ENCODE measurements around the gene JMJD7.
"Not testable (repeated sequence)": the region's sequence is repeated elsewhere in the genome, so short reads cannot be mapped to it uniquely, and the experiment has no call there.

Gene JMJD7

DNA sequence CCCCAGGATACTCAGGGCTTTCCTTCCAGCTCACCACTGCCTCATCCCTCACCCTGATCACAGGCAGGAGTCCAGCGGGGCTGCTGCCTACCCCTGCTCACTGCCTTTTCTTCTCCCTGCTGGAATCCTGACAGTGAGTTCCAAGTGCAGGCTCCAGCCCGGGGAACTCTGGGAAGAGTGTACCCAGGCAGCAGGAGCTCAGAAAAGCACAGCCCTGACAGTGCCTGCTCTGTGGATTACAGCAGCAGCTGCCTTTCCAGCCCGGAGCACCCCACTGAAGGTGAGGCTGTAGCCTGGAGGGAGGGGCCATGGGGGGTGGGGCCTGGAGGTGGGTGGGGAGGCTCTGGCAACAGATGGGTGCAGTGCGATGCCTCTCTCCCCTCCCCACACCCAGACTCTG is 6.1 kb upstream of the JMJD7 start:
- in situ Hi-C loops (cut with MboI; ENCODE audit: low sequenced_read_pairs) = no loop called here

DNA sequence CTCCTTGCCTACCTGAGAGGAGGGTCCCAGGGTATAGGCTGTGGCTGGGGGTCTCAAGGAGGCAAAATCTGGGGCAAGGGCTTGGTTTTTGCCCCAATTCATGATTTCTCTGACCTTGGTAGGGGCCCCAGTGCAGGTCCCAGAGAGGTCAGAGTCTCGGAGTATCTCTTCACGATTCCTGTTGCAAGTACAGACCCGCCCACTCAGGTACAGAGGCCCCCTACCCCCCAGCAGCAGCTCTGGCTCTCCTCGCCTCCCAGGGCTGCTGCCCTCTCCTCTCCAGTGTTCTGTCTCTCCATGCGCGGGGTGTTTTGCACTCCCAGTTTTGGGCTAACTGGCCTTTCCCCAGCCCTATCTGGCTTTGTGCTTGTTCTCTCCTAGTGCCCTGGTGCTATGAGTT is 5.4 kb upstream of the JMJD7 start:
- in situ Hi-C loops (cut with MboI; ENCODE audit: low sequenced_read_pairs) = no loop called here

DNA sequence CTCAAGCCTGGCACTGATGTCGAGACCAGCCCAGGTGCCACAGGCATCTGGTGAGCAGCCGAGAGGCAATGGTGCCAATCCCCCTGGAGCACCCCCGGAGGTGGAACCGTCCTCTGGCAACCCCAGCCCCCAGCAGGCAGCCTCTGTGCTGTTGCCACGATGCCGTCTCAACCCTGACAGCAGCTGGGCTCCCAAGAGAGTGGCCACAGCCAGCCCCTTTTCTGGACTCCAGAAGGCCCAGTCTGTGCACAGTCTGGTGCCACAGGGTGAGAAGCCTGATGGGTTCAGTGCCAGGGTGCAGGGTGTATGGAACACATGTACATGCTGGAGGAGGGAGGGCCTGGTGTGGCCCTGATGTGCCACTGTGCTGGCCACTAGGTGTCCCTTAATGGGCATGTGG is 4.9 kb upstream of the JMJD7 start:
- in situ Hi-C loops (cut with MboI; ENCODE audit: low sequenced_read_pairs) = no loop called here

DNA sequence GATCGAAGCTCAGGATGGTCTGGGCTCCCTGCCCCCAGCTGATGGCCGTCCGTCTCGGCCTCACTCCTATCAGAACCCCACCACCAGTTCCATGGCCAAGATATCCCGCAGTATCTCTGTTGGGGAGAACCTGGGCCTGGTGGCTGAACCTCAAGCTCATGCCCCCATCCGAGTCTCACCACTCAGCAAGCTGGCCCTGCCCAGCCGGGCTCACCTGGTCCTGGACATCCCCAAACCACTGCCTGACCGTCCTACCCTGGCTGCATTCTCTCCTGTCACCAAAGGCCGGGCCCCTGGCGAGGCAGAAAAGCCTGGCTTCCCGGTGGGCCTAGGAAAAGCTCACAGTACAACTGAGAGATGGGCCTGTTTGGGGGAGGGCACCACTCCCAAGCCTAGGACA is 4.4 kb upstream of the JMJD7 start:
- in situ Hi-C loops (cut with MboI; ENCODE audit: low sequenced_read_pairs) = no loop called here

DNA sequence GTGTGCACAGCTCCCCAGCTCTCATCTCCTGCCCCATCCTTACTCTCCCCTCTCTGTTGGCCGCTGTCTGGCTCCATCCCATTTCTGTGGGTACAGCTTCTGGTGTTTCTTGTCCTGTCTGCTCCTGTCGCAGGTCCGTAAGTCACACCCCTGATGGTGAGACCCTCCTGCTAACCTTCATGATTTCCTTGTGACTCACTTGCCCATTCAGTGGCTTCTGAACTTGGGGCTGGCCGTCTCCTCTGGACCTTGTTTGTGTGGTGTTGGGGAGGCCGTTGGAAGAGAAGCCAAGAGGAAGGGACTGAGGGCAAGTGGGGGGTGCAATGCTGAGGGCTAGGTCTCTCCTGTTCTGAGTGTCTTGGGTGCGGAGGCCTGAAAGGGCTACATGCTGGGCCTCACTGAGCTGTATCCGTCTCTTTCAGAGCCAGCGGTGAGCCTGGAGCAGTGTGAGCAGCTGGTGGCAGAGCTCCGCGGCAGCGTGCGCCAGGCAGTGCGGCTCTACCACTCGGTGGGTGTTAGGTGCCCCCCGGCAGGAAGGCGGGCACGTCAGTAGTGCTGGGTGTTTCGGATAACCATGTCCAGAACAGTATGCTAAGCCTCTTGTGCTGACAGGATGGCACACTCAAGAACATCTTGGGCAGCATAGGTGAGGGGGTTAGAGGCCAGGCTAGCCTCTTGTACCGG is 3.7 kb upstream of the JMJD7 start:
- in situ Hi-C loops (cut with MboI; ENCODE audit: low sequenced_read_pairs) = no loop called here

DNA sequence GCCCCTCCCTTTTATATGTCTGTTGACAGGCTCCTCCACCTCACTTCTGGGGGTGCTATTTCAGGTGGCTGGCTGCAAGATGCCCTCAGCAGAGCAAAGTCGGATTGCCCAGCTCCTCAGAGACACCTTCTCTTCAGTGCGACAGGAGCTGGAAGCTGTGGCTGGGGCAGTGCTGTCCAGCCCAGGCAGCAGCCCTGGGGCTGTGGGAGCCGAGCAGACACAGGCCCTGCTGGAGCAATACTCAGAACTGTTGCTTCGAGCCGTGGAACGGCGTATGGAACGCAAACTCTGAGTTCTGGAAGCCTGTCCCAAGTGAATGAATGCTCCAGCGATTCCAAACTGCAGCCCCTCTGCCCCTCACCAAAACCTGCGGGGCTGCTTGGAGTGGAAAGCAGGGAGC is 2.7 kb upstream of the JMJD7 start:
- in situ Hi-C loops (cut with MboI; ENCODE audit: low sequenced_read_pairs) = no loop called here

DNA sequence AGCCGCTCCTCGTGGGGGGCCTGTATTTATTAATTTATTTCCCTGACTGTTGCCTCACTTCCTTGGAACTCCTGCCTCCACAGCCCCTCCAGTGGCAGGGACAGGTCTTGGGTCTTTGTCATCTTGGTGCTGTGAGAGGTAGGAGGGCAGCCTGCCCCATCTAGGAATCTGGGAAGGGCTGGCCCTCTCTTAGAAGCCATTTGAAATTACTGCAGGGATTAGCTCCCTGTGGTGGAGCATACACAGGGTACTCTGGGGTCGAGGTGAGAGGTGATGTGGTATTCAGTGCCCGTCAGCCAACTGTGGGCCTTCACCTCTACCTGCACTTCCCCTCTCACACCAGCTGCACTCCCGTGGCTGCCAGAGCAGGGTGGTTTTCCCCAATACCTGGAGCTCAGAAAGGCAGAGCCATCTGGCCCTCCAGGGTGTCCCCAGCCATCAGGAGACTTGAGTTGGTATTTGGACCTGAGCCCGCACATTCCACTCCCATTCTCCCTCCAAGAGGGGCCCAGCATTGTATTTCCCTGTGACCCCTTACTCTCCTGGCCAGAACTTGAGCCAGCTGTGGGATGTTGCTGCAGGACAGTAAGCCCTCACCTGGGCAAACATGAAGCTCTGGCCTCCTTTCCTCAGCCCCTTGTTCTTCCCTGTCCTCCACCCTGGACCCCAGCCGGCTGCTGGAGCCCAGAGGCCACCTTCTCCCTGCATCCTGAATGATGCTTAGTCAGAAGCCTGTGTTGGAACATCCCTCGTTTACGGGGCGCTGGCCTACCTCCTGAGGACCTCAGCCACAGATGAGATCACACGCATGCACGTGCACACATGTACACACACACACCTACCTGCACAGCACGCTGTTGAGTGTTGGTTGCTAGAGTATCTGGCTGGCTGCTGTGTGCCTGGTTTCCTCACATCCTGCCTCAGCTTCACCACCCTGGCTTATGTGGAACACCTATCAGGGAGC is 2.0 kb upstream of the JMJD7 start:
- in situ Hi-C loops (cut with MboI; ENCODE audit: low sequenced_read_pairs) = no loop called here

DNA sequence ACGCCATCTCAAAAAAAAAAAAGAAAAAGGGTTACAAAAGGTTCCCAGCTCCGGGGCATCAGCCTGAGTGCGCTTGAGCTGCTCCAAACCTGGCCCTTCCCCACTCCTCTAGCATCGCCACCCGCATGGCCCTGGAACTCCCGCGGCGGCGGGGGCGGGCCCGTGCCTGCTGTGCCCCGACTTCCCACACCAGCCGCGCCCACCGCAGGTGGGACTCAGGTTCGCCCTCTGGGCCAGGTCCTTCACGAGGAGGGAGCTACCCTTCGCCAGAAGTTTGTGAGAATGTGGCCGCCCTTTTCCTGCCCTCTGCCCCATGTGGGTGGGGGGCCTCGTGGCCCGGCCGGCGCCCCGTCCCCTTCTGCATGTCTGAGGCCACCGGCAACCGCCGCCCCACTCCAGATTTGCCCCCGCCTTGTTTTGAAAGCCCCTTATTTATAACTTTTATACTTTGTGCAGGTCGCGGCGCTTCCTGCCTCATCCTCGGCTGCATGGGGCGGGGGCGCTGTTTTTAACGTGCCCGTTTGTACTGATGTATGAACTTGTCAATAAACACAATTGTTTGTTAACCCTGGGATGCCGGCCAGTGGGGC is 507 bp upstream of the JMJD7 start:
- in situ Hi-C loops (cut with MboI; ENCODE audit: low sequenced_read_pairs) = no loop called here

DNA sequence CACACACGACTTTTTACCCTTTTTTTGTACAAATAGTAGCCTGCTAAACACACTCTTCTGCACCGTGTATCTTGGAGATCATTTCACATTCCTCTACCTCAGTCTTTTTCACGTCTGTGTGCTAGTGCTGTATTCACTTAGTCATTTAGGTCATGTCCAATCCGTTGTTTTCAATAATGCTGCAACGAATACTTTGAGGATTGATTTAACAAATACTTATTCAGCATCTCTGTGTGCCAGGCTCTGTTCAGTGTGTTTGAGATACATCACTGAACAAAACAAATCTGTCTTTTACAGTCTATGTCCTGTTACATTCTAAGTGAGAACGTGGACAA is 882 bp downstream of the JMJD7 start:
- in situ Hi-C loops (cut with MboI; ENCODE audit: low sequenced_read_pairs) = no loop called here

DNA sequence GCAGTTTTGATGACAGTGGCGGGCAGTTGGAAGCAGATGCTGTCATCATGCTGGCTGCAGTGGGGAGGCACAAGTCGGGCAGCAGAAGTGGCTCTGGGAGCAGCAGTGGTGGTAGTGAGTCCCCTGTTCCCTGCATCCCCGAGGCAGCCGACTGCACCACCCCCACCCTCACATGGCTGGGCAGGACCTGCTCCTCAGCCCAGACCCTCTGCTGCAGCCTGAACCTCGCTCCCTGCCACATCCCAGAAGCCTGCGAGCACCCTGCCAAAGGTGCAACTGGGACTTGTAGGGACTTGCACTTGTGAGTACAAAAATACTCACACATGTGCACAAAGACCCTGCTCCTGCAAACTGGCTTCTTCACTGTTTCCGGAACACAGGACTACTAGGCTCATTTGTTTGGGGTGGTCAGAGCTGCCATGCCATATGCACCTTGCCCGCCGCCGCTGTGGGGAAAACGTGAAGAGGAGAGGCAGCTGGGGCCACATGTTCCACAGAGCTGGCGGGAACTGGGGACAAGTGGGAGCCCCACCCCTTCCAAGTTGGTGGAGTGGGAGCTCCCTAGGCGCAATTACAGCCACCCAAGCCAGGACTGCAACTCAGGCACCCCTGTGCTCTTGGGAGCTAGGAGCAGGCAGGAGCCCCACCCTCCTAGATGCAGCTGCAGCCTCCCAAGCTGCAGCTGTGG is 2.2 kb downstream of the JMJD7 start:
- in situ Hi-C loops (cut with MboI; ENCODE audit: low sequenced_read_pairs) = no loop called here

DNA sequence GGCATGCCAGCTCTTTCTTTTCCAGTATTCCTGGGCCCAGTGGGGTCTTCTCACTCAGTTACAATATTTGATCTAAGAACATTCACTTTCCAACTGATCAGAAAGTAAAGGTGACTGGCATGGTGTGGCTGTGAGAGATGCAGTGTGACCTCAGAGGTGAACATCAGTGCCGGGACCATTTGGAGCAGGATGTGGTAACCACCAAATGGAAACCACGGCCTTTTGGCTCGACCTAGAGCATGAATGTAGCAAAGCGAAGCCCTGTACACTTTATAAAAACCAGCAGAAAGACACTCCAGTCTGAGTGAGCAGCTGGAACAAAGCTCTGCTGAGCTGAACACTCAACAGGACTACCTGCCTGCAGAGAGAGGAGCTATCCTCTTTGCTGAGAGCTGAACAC is 3.4 kb downstream of the JMJD7 start:
- in situ Hi-C loops (cut with MboI; ENCODE audit: low sequenced_read_pairs) = not testable (repeated sequence)

DNA sequence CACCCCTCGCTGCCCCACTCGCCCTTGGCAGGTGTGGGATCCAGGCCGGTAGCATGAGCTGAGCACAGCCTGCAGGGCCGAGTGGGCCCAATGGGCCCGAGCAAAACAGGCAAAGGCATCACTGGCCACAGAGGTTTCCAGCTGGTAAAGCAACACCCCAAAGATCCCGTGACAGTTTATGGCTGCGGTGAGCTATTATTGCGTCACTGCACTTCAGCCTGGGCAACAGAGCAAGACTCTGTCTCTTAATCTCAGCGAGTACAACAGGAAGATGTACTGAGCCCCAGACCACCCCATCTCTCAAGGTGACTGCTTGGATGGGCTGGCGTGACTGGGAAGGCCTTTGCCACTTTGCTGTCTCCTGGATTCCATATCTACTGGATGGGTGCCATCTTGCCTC is 4.3 kb downstream of the JMJD7 start:
- in situ Hi-C loops (cut with MboI; ENCODE audit: low sequenced_read_pairs) = no loop called here

DNA sequence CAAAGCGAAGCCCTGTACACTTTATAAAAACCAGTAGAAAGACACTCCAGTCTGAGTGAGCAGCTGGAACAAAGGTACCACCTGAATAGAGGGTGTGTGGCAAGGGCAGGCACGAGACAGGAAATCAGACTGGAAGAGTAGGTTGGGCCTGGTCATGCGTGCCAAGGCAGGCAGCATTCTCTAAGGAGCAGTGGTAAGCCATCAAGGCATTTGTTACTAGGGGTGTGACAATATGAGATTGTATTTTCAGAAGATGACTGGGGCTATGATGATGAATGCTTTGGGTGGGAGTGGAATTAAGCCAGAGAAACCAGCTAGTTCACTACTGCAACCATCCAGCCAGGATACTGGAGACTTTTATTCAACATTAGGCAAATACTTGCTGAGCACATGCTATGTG is 5.0 kb downstream of the JMJD7 start:
- in situ Hi-C loops (cut with MboI; ENCODE audit: low sequenced_read_pairs) = no loop called here

DNA sequence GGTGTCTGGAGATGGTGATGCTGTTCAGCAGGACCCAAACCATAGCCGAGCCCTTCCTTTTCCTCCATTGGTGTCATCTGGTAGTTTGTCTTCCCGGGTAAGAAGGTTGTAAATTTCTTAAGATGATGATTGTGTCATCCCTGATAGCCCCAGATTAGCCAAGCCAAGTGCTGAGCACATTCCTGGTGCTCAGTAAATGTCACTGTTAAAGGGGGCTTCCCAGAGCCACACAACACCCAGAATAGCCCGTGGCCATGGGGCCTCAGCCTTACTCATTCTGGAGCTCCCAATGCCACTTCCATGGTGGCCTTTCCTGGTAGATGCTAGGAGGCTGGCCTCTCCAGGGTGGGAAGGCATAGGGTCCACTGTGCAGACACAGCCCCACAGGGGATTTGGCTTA is 6.2 kb downstream of the JMJD7 start:
- in situ Hi-C loops (cut with MboI; ENCODE audit: low sequenced_read_pairs) = no loop called here

DNA sequence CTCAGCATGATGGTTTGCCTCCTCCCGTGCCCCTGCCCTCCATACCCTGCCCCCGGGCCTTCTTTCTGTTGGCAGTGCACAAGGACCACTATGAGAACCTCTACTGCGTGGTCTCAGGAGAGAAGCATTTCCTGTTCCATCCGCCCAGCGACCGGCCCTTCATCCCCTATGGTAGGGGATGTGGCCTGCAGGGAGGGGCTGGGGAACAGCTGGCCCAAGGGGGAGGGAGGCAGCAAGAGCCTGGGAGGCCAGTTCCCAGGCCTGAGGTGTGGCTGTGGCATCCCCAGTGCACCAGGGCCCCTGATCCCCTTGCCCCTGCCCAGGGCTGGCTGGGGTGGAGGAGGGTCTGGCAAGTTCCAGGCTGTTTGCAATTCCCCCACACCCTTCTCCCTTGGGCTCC is 8.2 kb downstream of the JMJD7 start:
- in situ Hi-C loops (cut with MboI; ENCODE audit: low sequenced_read_pairs) = no loop called here

DNA sequence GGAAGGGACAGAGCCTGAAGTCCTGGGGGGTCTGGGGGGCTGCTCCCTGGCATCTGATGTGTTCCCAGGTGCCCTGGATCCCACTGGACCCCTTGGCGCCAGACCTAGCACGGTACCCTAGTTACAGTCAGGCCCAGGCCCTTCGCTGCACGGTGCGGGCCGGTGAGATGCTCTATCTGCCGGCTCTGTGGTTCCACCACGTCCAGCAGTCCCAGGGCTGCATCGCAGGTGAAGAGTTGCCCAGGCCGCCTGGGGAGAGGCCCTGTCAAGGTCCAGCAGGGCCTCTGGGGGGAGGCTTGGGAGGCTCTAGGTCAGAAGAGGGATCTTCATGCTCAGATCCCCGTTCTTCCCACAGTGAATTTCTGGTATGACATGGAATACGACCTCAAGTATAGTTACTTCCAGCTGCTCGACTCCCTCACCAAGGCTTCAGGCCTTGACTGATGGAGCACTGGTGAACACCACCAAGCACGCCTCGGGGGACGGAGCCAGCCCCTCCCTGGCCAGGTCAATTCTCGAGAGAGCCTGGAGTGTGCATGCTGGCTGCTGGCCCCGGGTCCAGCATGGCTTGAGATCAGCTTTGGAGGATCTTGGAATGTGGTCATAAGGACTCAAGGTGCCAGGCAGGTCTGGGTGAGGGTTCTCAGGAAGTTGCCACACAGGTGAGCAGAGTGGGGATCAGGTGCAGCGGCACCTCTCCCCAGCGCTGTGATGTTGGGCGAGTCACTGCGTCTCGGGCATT is 9.0 kb downstream of the JMJD7 start:
- in situ Hi-C loops (cut with MboI; ENCODE audit: low sequenced_read_pairs) = no loop called here

DNA sequence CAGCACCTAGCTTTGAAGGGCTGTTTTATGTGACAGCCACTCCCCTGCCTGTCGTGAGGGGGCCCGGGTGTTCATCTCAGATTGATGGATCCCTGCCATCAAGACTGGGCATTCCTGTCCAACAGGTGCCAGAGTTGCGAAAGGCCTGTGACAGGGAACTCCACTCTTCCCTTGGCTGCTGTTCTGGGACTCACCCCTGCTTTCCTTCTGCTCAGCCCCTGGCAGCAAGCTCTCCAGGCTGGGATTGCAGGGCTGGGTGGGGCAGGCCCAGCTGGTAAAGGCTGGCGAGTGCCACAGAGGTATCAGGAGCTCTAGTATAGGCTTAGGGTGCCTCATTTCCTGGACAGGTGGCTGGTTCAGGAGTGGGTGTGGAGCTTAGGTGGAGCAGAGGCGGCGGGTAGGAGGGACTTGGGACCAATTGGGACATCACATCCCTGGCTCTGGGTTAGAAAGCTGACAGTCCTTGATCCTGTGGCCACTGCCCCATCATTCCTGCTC is 10.6 kb downstream of the JMJD7 start, which contains the start of gene PLA2G4B:
Gene PLA2G4B, plus strand, starts transcription at position 448 of the 498 bp plus-strand sequence. CDS start 67 bp downstream, outside the sequence.
- in situ Hi-C loops (cut with MboI; ENCODE audit: low sequenced_read_pairs) = no loop called here

DNA sequence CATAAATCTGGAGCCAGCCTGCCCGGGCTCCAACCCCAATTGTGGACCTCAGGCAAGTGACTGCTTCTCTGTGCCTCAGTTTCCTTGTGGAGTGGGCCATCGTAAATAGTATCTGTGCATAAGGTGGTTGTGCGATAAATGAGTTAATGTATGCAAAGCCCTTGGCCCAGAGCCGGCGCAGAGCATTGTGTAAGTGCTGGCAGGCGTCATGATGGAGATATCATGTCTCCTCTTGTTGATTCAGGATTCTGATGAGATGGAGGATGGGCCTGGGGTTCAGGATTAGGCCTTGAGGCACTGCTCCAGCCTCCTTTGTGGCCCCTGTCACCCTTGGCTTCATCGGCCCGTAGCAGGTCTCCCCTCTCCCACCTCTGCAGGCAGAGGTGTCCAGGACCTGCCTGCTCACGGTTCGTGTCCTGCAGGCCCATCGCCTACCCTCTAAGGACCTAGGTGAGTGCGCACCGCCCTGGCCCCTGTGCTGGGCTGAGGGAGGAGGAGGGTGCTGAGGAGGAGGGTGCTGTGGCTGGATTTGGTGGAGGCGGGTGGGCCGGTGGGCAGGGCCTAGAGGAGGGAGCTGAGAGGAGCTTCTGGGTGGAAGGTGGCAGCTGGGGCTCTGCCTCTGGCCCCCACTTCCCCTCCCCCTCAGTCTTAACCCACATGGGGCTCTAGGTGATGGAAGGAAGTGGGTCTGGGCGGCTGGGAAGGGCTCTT is 12.0 kb downstream of the JMJD7 start:
- in situ Hi-C loops (cut with MboI; ENCODE audit: low sequenced_read_pairs) = no loop called here

DNA sequence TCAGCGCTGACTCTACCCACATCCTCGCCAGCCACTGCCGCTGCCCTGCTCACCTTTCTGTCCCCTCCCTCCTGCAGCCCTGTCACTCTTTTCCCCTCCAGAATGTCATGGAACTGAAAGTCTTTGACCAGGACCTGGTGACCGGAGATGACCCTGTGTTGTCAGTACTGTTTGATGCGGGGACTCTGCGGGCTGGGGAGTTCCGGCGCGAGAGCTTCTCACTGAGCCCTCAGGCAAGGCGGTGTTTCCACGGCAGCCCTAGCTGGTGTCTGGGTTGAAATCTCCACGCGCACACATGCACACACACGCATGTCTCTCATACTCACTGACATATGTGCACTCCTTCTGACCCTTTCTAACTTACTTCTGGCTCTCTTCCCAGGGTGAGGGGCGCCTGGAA is 12.8 kb downstream of the JMJD7 start:
- in situ Hi-C loops (cut with MboI; ENCODE audit: low sequenced_read_pairs) = no loop called here

DNA sequence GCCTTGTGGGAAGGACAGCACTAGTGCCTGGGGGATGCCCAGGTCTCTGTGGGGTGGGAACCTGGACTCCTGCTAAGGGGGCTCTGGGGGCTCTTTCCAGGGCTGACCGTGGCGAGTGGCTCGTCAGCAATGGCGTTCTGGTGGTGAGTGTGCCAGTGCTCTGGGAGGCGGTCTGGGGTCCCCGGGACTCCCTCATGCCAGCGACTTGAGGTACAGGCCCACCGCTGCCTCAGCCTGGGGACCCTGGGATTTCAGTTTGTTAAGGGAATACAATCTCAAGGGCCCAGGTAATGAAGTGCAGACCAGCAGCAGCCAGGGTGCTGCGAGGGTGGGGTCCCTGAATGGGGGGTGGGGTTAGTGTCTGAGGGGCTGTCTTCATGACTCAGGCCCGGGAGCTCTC is 13.2 kb downstream of the JMJD7 start:
- in situ Hi-C loops (cut with MboI; ENCODE audit: low sequenced_read_pairs) = no loop called here
